Liver (tissue), 3 donors: Measurements from ENCODE around the gene PIGP.

Source experiments
- CTCF ChIP-seq: fragments of 150-350 bp; IDR thresholded peaks from 2 replicates; pipeline ENCODE4 v1.5.1; 2017; ENCODE audit warnings: improper control_type of control experiment, low read depth, low read length; ENCODE audit not compliant: missing input control
- GABPA ChIP-seq, 2 donors: IDR thresholded peaks in 1 of 2; conservative IDR thresholded peaks in 1 of 2; 2 replicates each; pipeline ENCODE4 v1.6.1; 2016; ENCODE audit warnings: antibody characterized with exemption in 2 of 2, mild to moderate bottlenecking in 1 of 2, moderate library complexity in 1 of 2
- MAX ChIP-seq: IDR thresholded peaks from 2 replicates; pipeline ENCODE4 v1.6.1; 2016; ENCODE audit warnings: antibody characterized with exemption
- REST ChIP-seq: IDR thresholded peaks from 2 replicates; pipeline ENCODE4 v1.6.1; 2016; ENCODE audit warnings: antibody characterized with exemption, mild to moderate bottlenecking
- SP1 ChIP-seq: IDR thresholded peaks from 2 replicates; pipeline ENCODE4 v1.6.1; 2018; ENCODE audit warnings: antibody characterized with exemption, mild to moderate bottlenecking
- donor health status: healthy.
- donor health status: healthy.

GRCh38 chr21:37036177-37036576 is 36.7 kb downstream of the PIGP start:
- no peak for TF ChIP-seq CTCF
- TF ChIP-seq SP1 = no peak
- TF ChIP-seq GABPA (IDR thresholded peaks at IDR 0.05 in 1 of 2, conservative IDR thresholded peaks at IDR 0.05 in 1 of 2) = no peak
- no peak for TF ChIP-seq REST
- no peak for TF ChIP-seq MAX
